Neural cell (in vitro differentiated cells): ENCODE data around the gene GALNT10.

Experiments used
- CTCF ChIP-seq: fragments of 450-650 bp; IDR thresholded peaks from 2 replicates; pipeline ENCODE4 v1.5.1; 2014; ENCODE audit warnings: antibody characterized with exemption, mild to moderate bottlenecking, moderate library complexity; ENCODE audit not compliant: poor library complexity, severe bottlenecking
- EP300 ChIP-seq: fragments of 450-650 bp; conservative IDR thresholded peaks from 2 replicates; pipeline ENCODE4 v1.6.1; 2014; ENCODE audit warnings: antibody characterized with exemption, mild to moderate bottlenecking, moderate library complexity; ENCODE audit not compliant: poor library complexity, severe bottlenecking
- EZH2 ChIP-seq: fragments of 200-600, 300-800 bp; shearing (Covaris generic), sonication (generic); IDR thresholded peaks from 2 replicates; pipeline ENCODE4 v1.6.1; 2014; ENCODE audit warnings: antibody characterized with exemption, low read length, borderline replicate concordance, mild to moderate bottlenecking; ENCODE audit not compliant: insufficient read depth, poor library complexity, severe bottlenecking
- REST ChIP-seq: IDR thresholded peaks from 2 replicates; pipeline ENCODE4 v1.6.1; 2012; ENCODE audit warnings: borderline replicate concordance
- TAF1 ChIP-seq: IDR thresholded peaks from 2 replicates; pipeline ENCODE4 v1.6.1; 2012; ENCODE audit warnings: low read depth

GRCh38 chr5:154397652-154398406 lies 207.3 kb downstream of the GALNT10 start:
- TF ChIP-seq CTCF (no peak), EZH2 (no peak), EP300 (no peak), REST (no peak), TAF1 (no peak)
